OCI-LY7 (cell line): ENCODE measurements around the gene CIAPIN1. TPM values are rescaled to one million over a fixed set of nuclear protein-coding genes. Genes with fewer than 3 reads are reported as not detected.
A peak's percentile ranks its signal among the peaks of the same experiment; 100 is the strongest.

ENCODE experiments used
- BruUV-seq: library from RNA; stranded (reverse); fragments of 400-500 nt; replicated peaks from 2 replicates; lab custom pipeline; 2021; lab: Mats Ljungman, UMichigan
- CTCF ChIA-PET: fragments of 300-600 bp; sonication (Branson Sonifier 250); formaldehyde crosslinking; loops from one replicate; lab custom pipeline; 2022; ENCODE audit warnings: antibody characterized with exemption; ENCODE audit not compliant: unreplicated experiment; lab: Charles Lee
- POLR2A ChIA-PET: fragments of 300-600 bp; sonication (Branson Sonifier 250); formaldehyde crosslinking; loops from one replicate; lab custom pipeline; 2022; ENCODE audit warnings: antibody characterized with exemption; lab: Charles Lee
- DNase-seq: peaks from one replicate; pipeline ENCODE4 v3.0.0-alpha.2; 2015; ENCODE audit warnings: low spot score
- H2AFZ ChIP-seq: fragments of 200-600 bp; sonication (generic), shearing (Covaris generic); 2 replicates; pipeline ENCODE4 v1.6.1; 2014; ENCODE audit warnings: mild to moderate bottlenecking, antibody characterized with exemption, low read length, moderate library complexity
- H3K27ac ChIP-seq: fragments of 200-600 bp; sonication (generic); 2 replicates; pipeline ENCODE4 v1.5.1; 2014; ENCODE audit warnings: mixed run types, low read depth, mild to moderate bottlenecking, moderate library complexity, low read length, inconsistent platforms; ENCODE audit not compliant: poor library complexity, severe bottlenecking
- H3K36me3 ChIP-seq: fragments of 200-600 bp; sonication (generic); 2 replicates; pipeline ENCODE4 v1.6.1; 2014; ENCODE audit warnings: mild to moderate bottlenecking, antibody characterized with exemption, low read length, moderate library complexity, mixed read lengths; ENCODE audit not compliant: insufficient read depth
- H3K4me1 ChIP-seq: fragments of 200-600 bp; sonication (generic); 2 replicates; pipeline ENCODE4 v1.5.1; 2014; ENCODE audit warnings: mild to moderate bottlenecking, low read length; ENCODE audit not compliant: insufficient read depth, poor library complexity, severe bottlenecking
- H3K4me2 ChIP-seq: fragments of 200-600 bp; sonication (generic); 2 replicates; pipeline ENCODE4 v1.6.1; 2014; ENCODE audit warnings: mild to moderate bottlenecking, low read length
- H3K4me3 ChIP-seq: fragments of 200-600 bp; sonication (generic); 2 replicates; pipeline ENCODE4 v1.5.1; 2014; ENCODE audit warnings: mild to moderate bottlenecking, low read depth, low read length; ENCODE audit not compliant: poor library complexity, severe bottlenecking
- H3K79me2 ChIP-seq: fragments of 200-600 bp; sonication (generic); 2 replicates; pipeline ENCODE4 v1.6.1; 2016; ENCODE audit warnings: low read depth, mild to moderate bottlenecking, low read length, moderate library complexity, mixed read lengths; ENCODE audit not compliant: insufficient read depth
- H3K9me2 ChIP-seq: fragments of 200-600 bp; sonication (generic); 2 replicates; pipeline ENCODE4 v1.6.1; 2016; ENCODE audit warnings: mild to moderate bottlenecking, low read length, mixed read lengths; ENCODE audit not compliant: insufficient read depth
- H3K9me3 ChIP-seq: fragments of 200-600 bp; sonication (generic); 2 replicates; pipeline ENCODE4 v1.6.1; 2014; ENCODE audit warnings: mild to moderate bottlenecking, mixed run types, low read length, mixed read lengths
- H4K20me1 ChIP-seq: fragments of 200-600 bp; sonication (generic); 2 replicates; pipeline ENCODE4 v1.6.1; 2014; ENCODE audit warnings: mild to moderate bottlenecking, antibody characterized with exemption, low read length, moderate library complexity, mixed read lengths; ENCODE audit not compliant: insufficient read depth
- EZH2phosphoT487 ChIP-seq: fragments of 200-600 bp; sonication (generic); IDR thresholded peaks from 2 replicates; pipeline ENCODE4 v1.6.1; 2018; ENCODE audit warnings: low read depth, borderline replicate concordance, mild to moderate bottlenecking, mixed run types, antibody characterized with exemption, low read length, moderate library complexity, mixed read lengths
- intact Hi-C: fragments of 100-400 bp; cut with micrococcal nuclease; formaldehyde crosslinking; loops from one replicate; pipeline ENCODE4 v1.10.0; 2022; ENCODE audit not compliant: unreplicated experiment
- total RNA-seq, 2 experiments: library from RNA; depleted of rRNA in 1 of 2; stranded (reverse); fragments of >200 nt in 1 of 2; shearing (Covaris generic) in 1 of 2; gene quantifications; 2 replicates each; pipeline ENCODE4 v1.2.3, GENCODE V29; 2014 to 2022
- TF ChIP-seq, protein P1 (sequence below): fragments of 200-600 bp; sonication (generic); conservative IDR thresholded peaks from 2 replicates; pipeline ENCODE4 v1.5.1; 2014; ENCODE audit warnings: mild to moderate bottlenecking, antibody characterized with exemption, low read length, moderate library complexity, mixed read lengths

Gene CIAPIN1
- total RNA-seq, 2 experiments from 2014 or later: 47.7 to 58.9 TPM

DNA sequence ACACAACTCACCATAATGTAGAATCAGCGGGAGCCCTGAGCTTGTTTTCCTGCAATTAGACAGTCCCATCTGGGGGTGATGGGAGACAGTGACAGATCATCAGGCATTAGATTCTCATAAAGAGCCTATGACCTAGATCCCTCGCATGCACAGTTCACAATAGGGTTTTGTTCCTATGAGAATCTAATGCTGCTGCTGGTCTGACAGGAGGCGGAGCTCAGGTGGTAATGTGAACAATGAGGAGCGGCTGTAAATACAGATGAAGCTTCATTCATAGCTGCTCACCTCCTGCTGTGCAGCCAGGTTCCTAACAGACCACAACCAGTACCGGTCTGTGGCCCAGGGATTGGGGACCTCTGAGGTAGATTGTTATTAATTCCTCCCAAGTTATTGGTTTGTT, 42.0 kb upstream of the CIAPIN1 start:
- Histone ChIP-seq H3K27ac (no peak overlapping the region), H3K4me1 (peaks cover 9% of the 10 kb centered on the region), H3K9me2 (no peaks in the 10 kb centered on the region), H3K79me2 (no peaks in the 10 kb centered on the region), H3K9me3 (no peaks in the 10 kb centered on the region), H4K20me1 (no peaks in the 10 kb centered on the region), H3K36me3 (no peaks in the 10 kb centered on the region), H3K4me2 (no peak overlapping the region), H3K4me3 (no peak overlapping the region), H2AFZ (no peak overlapping the region)
- TF ChIP-seq, protein P1, sequence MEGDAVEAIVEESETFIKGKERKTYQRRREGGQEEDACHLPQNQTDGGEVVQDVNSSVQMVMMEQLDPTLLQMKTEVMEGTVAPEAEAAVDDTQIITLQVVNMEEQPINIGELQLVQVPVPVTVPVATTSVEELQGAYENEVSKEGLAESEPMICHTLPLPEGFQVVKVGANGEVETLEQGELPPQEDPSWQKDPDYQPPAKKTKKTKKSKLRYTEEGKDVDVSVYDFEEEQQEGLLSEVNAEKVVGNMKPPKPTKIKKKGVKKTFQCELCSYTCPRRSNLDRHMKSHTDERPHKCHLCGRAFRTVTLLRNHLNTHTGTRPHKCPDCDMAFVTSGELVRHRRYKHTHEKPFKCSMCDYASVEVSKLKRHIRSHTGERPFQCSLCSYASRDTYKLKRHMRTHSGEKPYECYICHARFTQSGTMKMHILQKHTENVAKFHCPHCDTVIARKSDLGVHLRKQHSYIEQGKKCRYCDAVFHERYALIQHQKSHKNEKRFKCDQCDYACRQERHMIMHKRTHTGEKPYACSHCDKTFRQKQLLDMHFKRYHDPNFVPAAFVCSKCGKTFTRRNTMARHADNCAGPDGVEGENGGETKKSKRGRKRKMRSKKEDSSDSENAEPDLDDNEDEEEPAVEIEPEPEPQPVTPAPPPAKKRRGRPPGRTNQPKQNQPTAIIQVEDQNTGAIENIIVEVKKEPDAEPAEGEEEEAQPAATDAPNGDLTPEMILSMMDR: no peak
- TF ChIP-seq EZH2phosphoT487: no peak
- no peak for DNase-seq
- POLR2A ChIA-PET: no interaction called here
- CTCF ChIA-PET: no interaction called here
- no TSS peak for BruUV-seq
- intact Hi-C loops: no loop called here

GRCh38 chr16:57486858-57487834, 40.0 kb upstream of the CIAPIN1 start:
- no peaks in the 10 kb centered on the region for H4K20me1 ChIP-seq
- H3K9me2 ChIP-seq: no peaks in the 10 kb centered on the region
- no peaks in the 10 kb centered on the region for H3K9me3 ChIP-seq
- no peaks in the 10 kb centered on the region for H3K79me2 ChIP-seq
- no peak for DNase-seq
- CTCF ChIA-PET: interaction anchor here (0.7 kb wide), 1 partner anchor 57 kb away, joined by 4 read pairs; no protein-coding TSS in a partner anchor
- H3K4me3 ChIP-seq: no peak overlapping the region
- peaks cover 5% of the 10 kb centered on the region for H3K4me1 ChIP-seq
- H3K4me2 ChIP-seq: peak overlapping the region; percentile 41; the same call in 1 of the 2 replicates
- no peaks in the 10 kb centered on the region for H3K36me3 ChIP-seq
- no peak overlapping the region for H3K27ac ChIP-seq
- intact Hi-C loops: loop anchor here (1.0 kb wide), 1 partner anchor 50 kb away; no protein-coding TSS in a partner anchor
- TF ChIP-seq EZH2phosphoT487: no peak
- TF ChIP-seq, protein P1: no peak
- BruUV-seq: no TSS peak
- POLR2A ChIA-PET: interaction anchor here (1.0 kb wide), 1 partner anchor 67 kb away, joined by 3 read pairs; no protein-coding TSS in a partner anchor
- H2AFZ ChIP-seq: no peak overlapping the region
